ENCODE data around the gene GLI2. TPM values are rescaled to one million over a fixed set of nuclear protein-coding genes. Genes with fewer than 3 reads are reported as not detected.

GLI2 gene
- total RNA-seq, 1 experiment from 2014 or later = 18.4 TPM

DNA sequence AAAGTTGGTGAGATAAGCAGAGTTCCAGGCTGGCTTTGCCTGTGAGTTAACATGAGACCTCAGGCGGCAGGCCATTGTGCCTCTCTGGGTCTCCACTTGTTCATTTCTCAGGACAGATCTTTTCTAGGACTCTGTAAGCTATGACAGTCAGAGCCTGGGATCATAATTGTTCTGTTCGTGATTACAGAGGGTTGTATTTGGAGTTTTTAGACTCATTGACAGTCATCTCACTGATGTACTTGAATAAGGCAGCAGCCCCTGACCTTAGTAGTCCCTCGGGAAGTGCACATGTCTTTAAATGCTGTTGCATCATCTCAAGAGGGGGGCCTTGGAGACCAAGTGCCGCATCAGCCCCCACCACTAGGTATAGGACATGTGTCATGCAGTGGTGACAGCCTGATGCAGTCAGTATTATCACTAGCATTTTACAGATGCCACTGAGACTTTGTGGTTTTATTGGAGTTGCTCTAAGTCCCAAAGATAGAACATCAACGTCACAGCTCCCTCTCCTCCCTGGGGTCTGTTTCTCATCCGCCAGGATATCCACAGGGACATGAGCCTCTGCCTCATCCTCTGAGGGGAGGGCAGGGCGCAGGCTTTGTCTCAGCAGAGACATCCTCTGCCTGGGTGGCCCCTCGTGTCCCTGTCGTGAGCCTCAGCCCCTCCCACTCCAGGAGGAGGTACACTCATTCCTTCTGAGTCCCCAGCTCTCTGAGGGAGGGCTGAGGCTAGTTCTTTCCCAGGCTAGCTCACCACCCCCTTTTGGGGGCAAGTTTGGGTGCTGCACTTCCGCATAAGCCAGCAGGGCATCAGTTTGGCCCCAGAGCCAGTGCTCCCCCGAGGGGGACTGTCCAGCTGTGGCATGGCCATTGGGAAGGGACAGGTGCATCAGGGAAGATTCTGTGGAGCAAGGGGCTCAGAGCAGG, 14.1 kb downstream of the GLI2 start:
- no peaks in the 10 kb centered on the region for H3K9me3 ChIP-seq (replicated peaks)
- H3K27ac ChIP-seq = peak overlapping the region; percentile 8; the same call in 1 of the 2 replicates
- no peaks in the 10 kb centered on the region for H3K27me3 ChIP-seq
- H3K36me3 ChIP-seq = no peaks in the 10 kb centered on the region
- peaks cover 57% of the 10 kb centered on the region for H3K4me1 ChIP-seq
- DNase-seq = peak; percentile 35 to 44
- no peak overlapping the region for H3K4me3 ChIP-seq

DNA sequence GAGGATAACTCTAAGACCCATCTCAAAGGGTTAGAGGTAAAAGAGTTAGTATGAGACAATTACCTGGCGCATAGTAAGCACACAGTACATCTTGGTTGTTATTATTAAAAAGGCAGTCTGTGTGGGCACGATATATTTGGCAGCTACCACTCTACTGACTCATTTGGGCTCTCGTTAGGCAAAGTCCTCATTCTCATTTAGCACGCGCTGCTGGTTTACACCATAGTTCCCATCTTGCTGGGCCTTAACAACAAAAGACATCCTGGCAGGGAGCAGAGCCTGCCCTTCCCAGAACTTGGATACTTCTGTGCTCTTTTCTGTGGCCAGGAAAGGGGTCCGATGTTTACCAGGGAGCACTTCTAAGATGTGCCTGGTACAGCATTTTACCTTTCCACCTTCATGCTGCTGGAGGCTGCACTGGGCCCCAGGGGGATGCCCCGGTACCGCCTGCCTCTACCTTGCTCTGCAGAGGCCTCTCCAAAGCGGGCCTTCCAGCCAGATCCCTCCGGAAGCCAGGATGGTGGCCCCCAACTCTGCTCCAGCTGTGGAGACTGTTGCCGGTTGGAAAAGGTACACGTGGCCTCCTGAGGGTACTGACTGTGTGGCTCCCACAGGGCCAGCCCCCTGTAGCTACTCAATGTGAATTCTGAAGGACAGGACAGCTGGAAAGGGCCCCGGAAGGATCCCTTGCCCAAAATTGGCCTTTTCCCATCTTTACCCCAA, 15.0 kb downstream of the GLI2 start:
- peak; percentile 51 to 71 for DNase-seq

DNA sequence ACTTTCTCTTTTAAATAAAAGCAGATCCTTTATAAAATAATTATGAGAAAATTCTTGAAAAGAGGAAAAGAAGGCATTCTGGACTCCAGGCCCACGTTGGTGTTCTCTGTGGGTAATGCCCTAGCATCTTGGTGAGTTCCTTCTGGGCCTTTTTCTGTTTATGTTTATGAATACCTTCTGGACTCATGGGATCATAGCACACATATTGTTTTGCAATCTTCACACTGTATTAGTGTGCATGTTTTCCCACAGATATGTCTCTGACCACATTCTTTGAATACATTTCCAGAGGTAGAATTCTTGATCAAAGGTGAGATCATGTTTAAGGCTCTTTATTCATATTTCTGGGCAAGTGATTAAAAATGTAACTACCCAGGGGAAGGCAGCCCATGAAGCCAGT, 15.9 kb downstream of the GLI2 start:
- Histone ChIP-seq H3K4me3 (no peak overlapping the region), H3K9me3 (replicated peaks) (no peaks in the 10 kb centered on the region), H3K4me1 (peaks cover 48% of the 10 kb centered on the region), H3K27me3 (no peaks in the 10 kb centered on the region), H3K36me3 (no peaks in the 10 kb centered on the region), H3K27ac (peak overlapping the region; percentile 37; the same call in 1 of the 2 replicates)
- DNase-seq = no peak

More for the DNA sequence above, 15.0 kb downstream of the GLI2 start:
- H3K36me3 ChIP-seq = no peaks in the 10 kb centered on the region
- H3K4me1 ChIP-seq = peaks cover 48% of the 10 kb centered on the region
- H3K4me3 ChIP-seq = no peak overlapping the region
- H3K27me3 ChIP-seq = no peaks in the 10 kb centered on the region
- H3K9me3 ChIP-seq (replicated peaks) = no peaks in the 10 kb centered on the region
- H3K27ac ChIP-seq = peak overlapping the region; percentile 37; the same call in 1 of the 2 replicates

DNA sequence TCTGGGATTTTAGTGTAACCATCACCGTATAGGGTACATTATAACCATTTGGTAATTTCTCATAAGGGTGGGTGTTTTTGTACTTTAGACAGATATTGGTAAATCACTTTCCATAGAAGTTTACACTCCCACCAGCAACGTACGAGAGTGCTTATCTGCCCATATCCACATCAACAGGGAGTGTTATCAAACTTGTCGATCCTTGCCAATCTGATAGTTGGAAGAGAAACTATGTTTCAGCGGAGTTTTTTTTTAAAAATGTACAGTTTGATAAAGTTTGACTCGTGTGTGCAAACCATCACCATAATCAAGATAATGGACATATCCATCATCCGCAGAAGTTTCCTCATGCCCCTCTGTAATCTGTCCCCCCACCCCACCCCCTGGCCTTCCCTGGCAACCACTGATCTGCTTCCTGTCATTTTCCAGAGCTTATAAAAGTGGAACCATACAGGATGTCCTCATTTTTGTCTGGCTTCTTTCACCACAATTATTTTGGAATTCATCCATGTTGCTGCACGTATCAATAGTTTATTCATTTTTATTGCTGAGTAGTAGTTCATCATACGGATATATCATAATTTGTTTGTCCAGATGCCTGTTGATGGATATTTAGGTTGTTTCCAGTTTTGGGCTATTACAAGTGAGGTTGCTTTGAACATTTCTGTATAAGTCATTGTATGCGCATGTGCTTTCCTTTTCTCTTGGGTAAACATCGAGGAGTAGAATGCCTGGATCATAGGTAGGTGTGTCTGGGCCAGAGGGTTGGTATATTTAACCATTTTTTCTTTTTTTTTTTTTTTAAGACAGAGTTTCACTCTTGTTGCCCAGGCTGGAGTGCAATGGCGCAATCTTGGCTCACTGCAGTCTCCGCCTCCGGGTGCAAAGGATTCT, 18.6 kb downstream of the GLI2 start:
- Histone ChIP-seq H3K36me3 (no peaks in the 10 kb centered on the region), H3K4me3 (no peak overlapping the region), H3K27ac (no peak overlapping the region), H3K9me3 (replicated peaks) (no peaks in the 10 kb centered on the region), H3K4me1 (peaks cover 29% of the 10 kb centered on the region), H3K27me3 (no peaks in the 10 kb centered on the region)
- DNase-seq = no peak

DNA sequence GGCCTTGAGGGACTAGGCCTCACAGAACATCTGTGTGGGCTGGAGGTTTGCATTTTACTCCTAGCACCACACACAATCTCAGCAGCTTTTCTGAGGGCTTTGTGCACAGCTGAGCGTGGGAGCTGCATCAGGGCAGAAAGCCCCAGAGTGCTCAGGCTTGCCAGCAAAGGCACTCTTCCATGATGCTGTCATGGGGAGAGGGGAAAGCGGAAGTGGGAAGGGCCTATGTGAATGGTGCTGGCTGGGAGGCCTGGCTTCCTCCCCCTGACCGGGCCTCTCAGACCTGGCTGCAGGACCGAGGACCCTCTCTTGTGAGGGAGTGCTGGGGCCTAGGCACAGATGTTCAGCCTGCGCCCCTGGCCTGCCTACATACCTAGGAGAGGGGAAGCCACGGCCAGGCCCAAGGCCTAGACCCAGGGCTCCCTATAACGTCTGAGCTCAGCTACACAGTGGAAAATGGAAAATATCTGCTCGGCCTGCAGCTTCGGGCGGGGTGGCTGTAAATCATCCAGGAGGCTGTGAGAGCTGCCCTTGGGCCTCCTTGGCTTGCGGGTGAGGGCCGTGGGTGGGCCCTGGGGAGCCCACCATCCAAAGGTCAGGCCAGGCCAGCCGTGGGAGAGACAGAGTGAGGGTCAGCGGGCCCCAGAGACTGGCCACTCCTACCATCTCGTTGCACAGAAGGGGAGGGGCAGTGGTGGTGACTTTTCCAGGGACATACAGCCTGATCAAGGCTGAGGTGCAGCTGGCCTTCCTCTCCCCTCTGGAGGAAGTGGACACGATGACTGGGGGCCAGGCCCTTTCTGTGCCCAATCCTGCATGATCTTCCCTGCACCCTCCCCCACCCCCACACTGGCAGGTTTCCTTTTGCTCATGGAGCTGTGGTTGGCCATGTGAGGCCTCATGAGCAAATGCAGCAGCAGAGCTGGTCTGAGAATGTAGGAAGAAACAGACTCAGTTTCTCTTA, 22.8 kb downstream of the GLI2 start:
- Histone ChIP-seq H3K4me1 (peaks cover 2% of the 10 kb centered on the region; the same call in 1 of the 2 replicates), H3K27ac (no peak overlapping the region), H3K27me3 (no peaks in the 10 kb centered on the region), H3K9me3 (replicated peaks) (no peaks in the 10 kb centered on the region), H3K4me3 (no peak overlapping the region), H3K36me3 (no peaks in the 10 kb centered on the region)
- no peak for DNase-seq

DNA sequence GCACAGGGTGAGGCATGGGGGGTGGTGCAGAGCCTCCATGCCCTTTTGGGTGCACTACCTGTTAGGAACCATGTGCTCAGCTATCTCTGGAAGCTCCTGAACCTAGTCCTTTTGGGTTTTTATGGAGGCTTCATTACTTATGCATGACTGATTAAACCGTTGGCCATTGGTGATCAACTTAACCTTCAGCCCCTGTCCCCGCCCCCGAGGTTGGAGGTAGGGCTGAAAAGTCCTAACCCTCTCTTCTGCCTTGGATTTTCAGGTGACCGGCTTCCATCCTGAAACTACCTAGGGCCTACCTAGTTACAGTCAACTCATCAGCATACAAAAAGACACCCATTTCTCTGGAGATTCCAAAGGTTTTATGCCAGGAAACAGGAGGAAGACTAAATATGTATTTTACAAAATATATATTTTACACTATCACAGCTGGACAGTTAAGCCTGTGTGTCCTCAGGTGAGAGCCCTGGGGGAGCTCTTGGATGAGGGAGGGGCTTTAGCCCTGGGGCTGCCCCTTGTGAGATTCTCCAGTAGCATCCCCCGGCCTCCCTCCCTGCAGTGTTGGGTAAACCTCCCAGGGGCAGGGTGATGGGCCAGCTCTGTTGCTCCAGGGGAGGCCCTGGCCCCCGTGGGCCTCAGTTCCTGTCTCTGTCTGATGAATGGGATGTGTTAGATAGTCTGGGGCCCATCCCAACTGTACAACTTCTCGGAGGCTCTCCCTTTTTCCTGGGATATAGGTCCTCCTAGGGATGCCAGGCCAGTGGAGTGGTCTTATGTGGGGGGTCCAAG, 24.1 kb downstream of the GLI2 start:
- no peak overlapping the region for H3K27ac ChIP-seq
- no peak for DNase-seq
- peaks cover 5% of the 10 kb centered on the region for H3K4me1 ChIP-seq
- H3K9me3 ChIP-seq (replicated peaks) = no peaks in the 10 kb centered on the region
- no peaks in the 10 kb centered on the region for H3K27me3 ChIP-seq
- no peaks in the 10 kb centered on the region for H3K36me3 ChIP-seq
- no peak overlapping the region for H3K4me3 ChIP-seq

DNA sequence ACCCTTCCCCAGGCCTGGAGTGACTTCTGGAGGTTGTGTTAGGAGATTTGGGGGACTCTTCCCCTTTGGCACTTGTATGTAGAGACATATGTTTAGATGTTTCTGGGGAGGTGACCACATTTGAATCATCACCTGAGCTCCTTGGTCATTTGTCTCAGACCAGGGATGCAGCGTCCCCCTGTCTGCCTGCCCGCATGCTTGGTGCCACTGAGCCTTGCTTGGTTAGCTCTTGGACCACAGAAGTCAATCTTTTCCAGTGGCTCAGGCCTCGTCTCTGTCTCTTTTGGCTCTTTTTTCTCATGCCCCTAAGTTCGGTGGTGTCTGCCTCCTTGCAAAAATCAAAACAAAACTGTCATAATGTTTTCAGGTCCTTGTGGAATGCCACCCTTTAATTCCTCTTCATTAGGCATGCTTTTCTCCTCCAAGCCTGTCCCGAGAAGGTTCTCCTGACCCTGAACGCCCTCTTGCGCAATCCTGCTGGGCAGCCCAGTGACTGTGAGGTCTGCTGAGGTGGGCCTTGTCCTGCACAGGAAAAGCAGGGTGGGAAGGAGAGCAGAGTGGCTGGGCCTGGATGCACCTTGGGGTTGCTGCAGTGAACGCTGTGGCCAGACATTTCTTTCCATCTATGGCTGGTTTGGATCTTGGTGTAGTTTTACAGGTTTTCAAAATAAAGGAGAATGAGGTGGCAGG, 24.9 kb downstream of the GLI2 start:
- H3K4me1 ChIP-seq = peaks cover 14% of the 10 kb centered on the region
- no peak overlapping the region for H3K4me3 ChIP-seq
- H3K27ac ChIP-seq = no peak overlapping the region
- no peaks in the 10 kb centered on the region for H3K27me3 ChIP-seq
- H3K36me3 ChIP-seq = no peaks in the 10 kb centered on the region
- no peak for DNase-seq
- no peaks in the 10 kb centered on the region for H3K9me3 ChIP-seq (replicated peaks)

DNA sequence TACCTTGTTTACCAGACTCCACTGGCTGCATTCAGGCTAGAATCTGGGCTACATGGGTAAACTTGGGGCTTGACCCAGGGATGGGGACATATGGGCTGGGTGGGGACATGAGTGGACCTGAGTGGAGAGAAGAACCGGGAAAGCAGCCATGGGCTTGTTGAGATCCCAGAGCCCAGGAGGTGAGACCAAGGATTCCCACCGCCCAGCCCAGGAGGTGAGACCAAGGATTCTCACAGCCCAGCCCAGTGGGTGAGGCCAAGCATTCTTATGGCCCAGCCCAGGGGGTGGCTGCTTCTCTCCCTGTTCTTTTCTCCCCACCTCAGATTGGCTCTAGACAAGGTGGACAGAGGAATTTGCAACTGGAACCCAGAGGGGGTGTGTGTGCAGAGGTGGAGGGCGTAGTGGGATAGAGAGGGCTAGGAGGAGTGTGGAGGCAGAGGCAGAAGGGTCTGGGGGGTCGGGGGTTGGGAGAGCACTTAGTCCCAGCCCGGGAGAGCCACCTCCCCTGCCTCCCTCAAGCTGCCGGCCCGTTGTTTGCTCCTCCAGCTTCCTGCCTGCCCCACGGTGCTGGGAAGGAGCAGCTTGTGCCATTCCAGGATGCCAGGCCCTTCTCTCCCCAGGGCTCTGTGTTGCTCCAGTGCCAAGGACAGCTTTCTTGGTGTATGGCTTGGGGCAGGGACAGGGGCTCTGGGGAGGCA, 25.6 kb downstream of the GLI2 start:
- Histone ChIP-seq H3K27ac (no peak overlapping the region), H3K27me3 (no peaks in the 10 kb centered on the region), H3K9me3 (replicated peaks) (no peaks in the 10 kb centered on the region), H3K4me1 (peaks cover 18% of the 10 kb centered on the region), H3K36me3 (no peaks in the 10 kb centered on the region), H3K4me3 (no peak overlapping the region)
- no peak for DNase-seq

DNA sequence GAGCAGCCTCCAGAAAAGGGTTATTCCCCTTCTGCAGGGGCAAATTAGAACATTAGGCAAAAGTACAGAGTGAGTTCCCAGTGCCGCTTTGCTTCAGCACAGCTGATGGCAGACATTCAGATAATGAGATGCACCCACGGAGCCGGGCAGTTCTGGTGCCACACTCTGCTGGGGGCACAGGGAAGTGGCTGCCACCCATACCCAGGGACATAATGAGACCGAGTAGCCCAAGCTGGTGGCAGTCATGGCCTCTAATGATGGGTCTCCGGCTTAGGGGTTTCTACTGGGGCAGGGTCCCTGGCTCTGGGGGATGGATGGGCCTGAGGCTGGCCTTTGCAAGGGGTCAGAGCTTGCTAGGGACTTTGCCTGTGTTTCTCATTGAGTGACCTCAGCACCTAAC, 26.2 kb downstream of the GLI2 start:
- Histone ChIP-seq H3K27ac (no peak overlapping the region), H3K4me1 (peaks cover 24% of the 10 kb centered on the region), H3K4me3 (no peak overlapping the region), H3K9me3 (replicated peaks) (no peaks in the 10 kb centered on the region), H3K36me3 (no peaks in the 10 kb centered on the region), H3K27me3 (no peaks in the 10 kb centered on the region)
- no peak for DNase-seq

DNA sequence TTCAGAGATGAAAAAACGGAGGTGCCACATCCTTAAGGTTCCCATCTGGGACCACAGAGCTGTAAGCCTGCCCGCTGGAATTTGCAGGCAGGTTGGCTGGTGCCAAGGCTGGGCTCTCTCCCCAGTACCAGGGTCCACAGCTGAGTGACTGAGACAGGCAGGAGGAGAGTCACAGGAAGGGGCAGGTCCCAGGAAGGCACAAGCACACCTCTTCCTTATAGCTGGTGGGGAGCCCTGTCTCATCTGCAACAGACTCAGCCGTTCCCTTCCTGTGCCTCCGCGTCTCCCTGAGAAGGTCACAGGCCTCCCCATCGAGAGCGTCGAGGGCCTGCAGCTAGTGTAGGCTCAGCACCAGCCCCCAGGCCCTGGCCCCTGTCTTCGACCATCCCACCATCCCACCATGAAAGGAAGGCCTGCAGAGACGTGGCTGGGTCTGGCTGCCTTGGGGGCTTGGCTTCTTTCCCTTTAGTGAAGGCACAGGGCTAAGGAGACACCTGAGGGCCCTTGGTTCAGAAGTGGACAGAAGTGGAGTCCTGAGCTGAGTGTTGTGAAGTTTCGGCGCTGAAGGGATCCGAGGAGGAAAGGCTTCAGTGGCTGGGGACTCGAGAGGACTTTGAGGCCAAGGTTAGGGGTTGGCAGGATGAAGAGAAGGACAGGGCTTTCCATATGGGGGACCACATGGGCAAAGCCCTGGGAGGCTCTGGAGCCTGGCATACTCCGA, 26.8 kb downstream of the GLI2 start:
- no peak overlapping the region for H3K27ac ChIP-seq
- no peaks in the 10 kb centered on the region for H3K36me3 ChIP-seq
- H3K4me1 ChIP-seq = peaks cover 30% of the 10 kb centered on the region
- no peaks in the 10 kb centered on the region for H3K9me3 ChIP-seq (replicated peaks)
- no peak overlapping the region for H3K4me3 ChIP-seq
- DNase-seq = no peak
- no peaks in the 10 kb centered on the region for H3K27me3 ChIP-seq

DNA sequence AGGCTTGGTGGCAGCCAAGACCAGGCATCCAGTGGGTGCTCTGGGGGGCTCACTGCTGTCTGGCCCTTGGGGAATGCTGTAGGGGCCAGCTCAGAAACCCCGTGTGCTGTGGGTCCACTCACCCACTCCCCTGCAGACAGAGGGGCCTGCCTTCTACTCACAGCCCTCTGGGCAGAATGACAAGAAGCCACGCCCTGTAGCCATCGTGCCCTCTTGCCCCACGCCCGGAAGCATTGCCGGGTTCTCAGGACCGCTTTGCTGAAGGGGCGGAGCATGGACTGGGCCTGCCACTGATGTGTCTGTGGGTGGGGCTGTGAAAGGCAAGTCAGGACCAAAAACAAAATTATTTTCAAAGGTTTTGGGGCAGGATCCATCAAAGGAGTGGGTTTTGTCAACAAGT, 27.8 kb downstream of the GLI2 start:
- H3K4me1 ChIP-seq = peaks cover 33% of the 10 kb centered on the region

DNA sequence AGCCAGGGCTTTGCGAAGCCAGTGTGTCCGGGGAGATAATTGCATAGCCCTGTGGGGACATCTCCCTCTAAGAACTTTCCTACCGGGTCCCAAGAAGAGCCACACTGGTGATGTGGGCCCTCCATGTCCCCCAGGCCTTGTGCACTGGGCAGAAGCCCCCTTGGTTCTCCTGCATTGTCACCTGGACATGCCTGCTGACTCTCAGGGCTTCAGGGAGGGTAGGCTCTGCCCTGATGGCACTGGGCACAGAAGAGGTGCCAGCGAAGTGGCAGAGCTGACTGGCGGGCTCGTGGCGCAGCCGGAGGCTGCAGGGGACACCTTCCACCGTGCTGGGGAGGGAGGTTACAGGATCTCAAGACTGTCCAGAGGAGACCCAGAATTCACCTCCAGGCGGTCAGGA, 28.3 kb downstream of the GLI2 start:
- H3K27ac ChIP-seq = no peak overlapping the region; the same call in 1 of the 2 replicates
- no peaks in the 10 kb centered on the region for H3K9me3 ChIP-seq (replicated peaks)
- H3K4me1 ChIP-seq = peaks cover 33% of the 10 kb centered on the region
- no peaks in the 10 kb centered on the region for H3K27me3 ChIP-seq
- H3K4me3 ChIP-seq = no peak overlapping the region
- H3K36me3 ChIP-seq = no peaks in the 10 kb centered on the region
- no peak for DNase-seq

More for the DNA sequence above, 27.8 kb downstream of the GLI2 start:
- no peak for DNase-seq
- Histone ChIP-seq H3K36me3 (no peaks in the 10 kb centered on the region), H3K9me3 (replicated peaks) (no peaks in the 10 kb centered on the region), H3K27ac (no peak overlapping the region), H3K4me3 (no peak overlapping the region), H3K27me3 (no peaks in the 10 kb centered on the region)
